ENCODE data around the gene MMP7. TPM values are rescaled to one million over a fixed set of nuclear protein-coding genes. Genes with fewer than 3 reads are reported as not detected.

The MMP7 gene
- total and polyA plus RNA-seq, 2 of the 4 experiments (the other 2 are of a cell fraction): not detected

- CTCF ChIA-PET: interaction anchor here (1.5 to 1.7 kb wide), 2 partner anchors 104 to 152 kb away, joined by 4 to 6 read pairs; no protein-coding TSS in a partner anchor
- Histone ChIP-seq H3K79me1 (ENCODE audit: low read depth in 1 of 2, low read length in 2 of 2) (no peaks in the 10 kb centered on the region), H2AK9ac (replicated peaks; ENCODE audit: low read depth, low read length, poor library complexity) (no peak overlapping the region), H3K9me3 (ENCODE audit: control insufficient read depth, insufficient read depth, low read length) (no peaks in the 10 kb centered on the region), H3K27me3 (ENCODE audit: control insufficient read depth, insufficient read depth, low read length) (no peaks in the 10 kb centered on the region), H3K14ac (replicated peaks; ENCODE audit: low read depth, low read length) (no peak overlapping the region), H3K36me3 (ENCODE audit: control insufficient read depth, insufficient read depth, low read length) (no peaks in the 10 kb centered on the region), H4K5ac (ENCODE audit: low read depth, low read length) (no peak overlapping the region), H2BK120ac (ENCODE audit: low read depth, low read length) (no peak overlapping the region), H3K9ac (ENCODE audit: low read depth, low read length) (no peak overlapping the region), H3K27ac (ENCODE audit: insufficient read depth, low read length) (no peak overlapping the region), H2BK20ac (ENCODE audit: low read depth, low read length) (no peak overlapping the region), H2BK15ac (ENCODE audit: low read depth, low read length) (no peak overlapping the region), H2AFZ (replicated peaks; ENCODE audit: low read length, poor library complexity) (no peak overlapping the region), H2BK5ac (ENCODE audit: low read depth, low read length, poor library complexity, severe bottlenecking) (no peak overlapping the region), H3K4ac (ENCODE audit: low read depth, low read length) (no peak overlapping the region), H3K9me1 (ENCODE audit: insufficient read depth, low read length) (no peaks in the 10 kb centered on the region), H2AK5ac (ENCODE audit: low read depth, low read length) (no peak overlapping the region), H4K8ac (ENCODE audit: low read depth in 2 of 2, low read length in 2 of 2) (no peak overlapping the region), H3K4me1 (ENCODE audit: control insufficient read depth, insufficient read depth, low read length) (peaks cover 3% of the 10 kb centered on the region; the same call in 1 of the 2 replicates), H3K56ac (ENCODE audit: extremely low read depth, insufficient read depth, low read length) (no peak overlapping the region), H4K91ac (ENCODE audit: insufficient read depth, low read depth, low read length) (no peak overlapping the region), H3K4me2 (ENCODE audit: low read depth, low read length) (no peak overlapping the region), H3K18ac (ENCODE audit: low read depth, low read length) (no peak overlapping the region), H4K20me1 (ENCODE audit: insufficient read depth, low read length) (no peaks in the 10 kb centered on the region), H3K4me3 (ENCODE audit: insufficient read depth, low read depth, low read length) (no peak overlapping the region), H3K23ac (ENCODE audit: low read depth, low read length) (no peak overlapping the region)
- no peak for ATAC-seq (ENCODE audit: low read depth)
- no TSS peak for BruUV-seq (replicated peaks)
- intact Hi-C loops (cut with micrococcal nuclease) (loop anchor here (2.0 kb wide), 1 partner anchor 205 kb away; no protein-coding TSS in a partner anchor), in situ Hi-C loops (cut with MboI; ENCODE audit: low sequenced_read_pairs) (loop anchor here (25.0 kb wide), 1 partner anchor 1057 kb away; no protein-coding TSS in a partner anchor), dilution Hi-C loops (cut with HindIII; ENCODE audit: low sequenced_read_pairs, unreplicated experiment) (no loop called here)
- DNase-seq: peak; percentile 51
- TF ChIP-seq CEBPB (IDR thresholded peaks at IDR 0.05; ENCODE audit: low read depth, low read length) (no peak), POLR2A (IDR thresholded peaks at IDR 0.05; ENCODE audit: low read depth, low read length) (no peak), RCOR1 (IDR thresholded peaks at IDR 0.05; ENCODE audit: insufficient replicate concordance, low read length) (no peak), ELK1 (IDR thresholded peaks at IDR 0.05; ENCODE audit: borderline replicate concordance, low read depth, low read length) (no peak), MXI1 (IDR thresholded peaks at IDR 0.05; ENCODE audit: borderline replicate concordance, low read depth, low read length) (no peak), MAZ (IDR thresholded peaks at IDR 0.05; ENCODE audit: borderline replicate concordance, low read depth, low read length) (no peak), SMC3 (IDR thresholded peaks at IDR 0.05; ENCODE audit: low read depth, low read length) (no peak), BHLHE40 (IDR thresholded peaks at IDR 0.05; ENCODE audit: low read depth, low read length) (no peak)
- POLR2A ChIA-PET (ENCODE audit: unreplicated experiment): no interaction called here
- 83% methylated on average over 4 of the region's 6 CpGs; no CpG with 5 or more reads in 1 of the 2 experiments for whole genome bisulfite sequencing, 2 experiments (ENCODE audit: extremely low coverage in 2 of 2, insufficient read length in 1 of 2)
Measured at GRCh38 chr11:102494216-102494615, 36.3 kb downstream of the MMP7 start.
